NCI-H2171 treated with DMSO at 0.1 percent for 48 hours (cell line): ENCODE results near the gene ADSS1.
"Not testable (repeated sequence)": the region's sequence is repeated elsewhere in the genome, so short reads cannot be mapped to it uniquely, and the experiment has no call there.

Experiments
- DNase-seq: peaks from one replicate; lab custom pipeline; 2025; lab: John Stamatoyannopoulos, UW

Gene ADSS1

DNA sequence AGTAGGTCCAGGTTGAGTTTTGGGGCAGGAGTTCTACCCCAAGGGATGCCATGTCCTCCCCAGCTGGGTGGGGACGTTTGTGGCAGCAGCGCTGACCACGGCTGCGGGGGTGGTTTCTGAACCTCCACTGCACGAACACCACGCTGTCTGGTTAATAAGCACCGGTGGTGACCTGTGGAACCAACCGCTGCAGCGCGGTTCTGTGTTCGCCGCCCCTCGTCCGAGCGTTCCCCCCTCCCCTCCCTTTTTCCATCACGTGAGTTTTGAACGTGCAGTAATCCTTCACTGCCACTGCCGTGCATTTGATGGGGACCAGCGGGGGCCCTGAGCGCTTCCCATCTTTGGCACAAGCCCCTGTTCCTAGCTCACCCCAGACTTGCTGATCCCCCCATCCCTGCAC is 6.4 kb upstream of the ADSS1 start:
- DNase-seq, result no peak

DNA sequence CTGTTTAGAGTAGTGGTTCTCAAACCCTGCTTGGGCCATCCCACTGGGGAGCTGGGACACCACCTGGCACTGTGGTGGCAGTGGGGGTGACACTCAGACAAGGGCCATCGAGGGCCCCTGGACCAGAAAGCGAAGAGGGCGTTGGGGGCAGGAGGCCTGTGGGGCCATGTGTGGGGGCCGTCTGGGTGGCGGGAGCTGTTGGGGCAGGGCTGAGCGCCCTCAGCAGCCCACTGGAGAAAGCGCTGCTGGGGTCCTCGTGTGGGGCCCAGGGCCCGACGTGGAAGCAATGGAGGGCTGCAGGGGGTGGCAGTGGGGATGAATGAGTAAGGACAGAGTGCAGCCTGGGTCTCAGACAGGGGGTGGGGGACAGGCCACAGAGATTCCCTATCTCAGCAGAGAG is 5.9 kb upstream of the ADSS1 start:
- no peak for DNase-seq

- DNase-seq, result no peak
Measured at GRCh38 chr14:104718871-104719270, 5.2 kb upstream of the ADSS1 start.

DNA sequence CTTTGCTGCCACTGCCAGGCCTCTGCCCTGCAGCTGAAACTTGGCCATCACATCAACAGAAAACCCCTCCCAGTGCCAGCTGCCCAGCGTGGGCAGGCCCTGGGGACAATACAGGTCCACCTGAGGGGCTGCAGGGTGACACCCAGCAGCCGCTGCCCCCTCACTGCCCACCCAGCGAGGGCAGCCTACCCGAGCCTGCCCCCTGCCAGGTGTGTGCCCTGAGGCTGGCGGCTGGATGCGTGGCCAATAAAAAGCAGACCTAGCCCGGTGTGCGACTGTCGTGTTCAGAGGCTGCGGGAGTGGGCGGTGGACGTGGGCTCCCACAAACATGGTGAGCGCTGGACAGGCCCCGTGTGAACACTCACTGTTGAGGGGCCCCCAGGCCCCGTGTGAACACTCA is 4.7 kb upstream of the ADSS1 start:
- DNase-seq, result no peak

- no peak for DNase-seq
Measured at GRCh38 chr14:104721505-104722431, 2.3 kb upstream of the ADSS1 start.

DNA sequence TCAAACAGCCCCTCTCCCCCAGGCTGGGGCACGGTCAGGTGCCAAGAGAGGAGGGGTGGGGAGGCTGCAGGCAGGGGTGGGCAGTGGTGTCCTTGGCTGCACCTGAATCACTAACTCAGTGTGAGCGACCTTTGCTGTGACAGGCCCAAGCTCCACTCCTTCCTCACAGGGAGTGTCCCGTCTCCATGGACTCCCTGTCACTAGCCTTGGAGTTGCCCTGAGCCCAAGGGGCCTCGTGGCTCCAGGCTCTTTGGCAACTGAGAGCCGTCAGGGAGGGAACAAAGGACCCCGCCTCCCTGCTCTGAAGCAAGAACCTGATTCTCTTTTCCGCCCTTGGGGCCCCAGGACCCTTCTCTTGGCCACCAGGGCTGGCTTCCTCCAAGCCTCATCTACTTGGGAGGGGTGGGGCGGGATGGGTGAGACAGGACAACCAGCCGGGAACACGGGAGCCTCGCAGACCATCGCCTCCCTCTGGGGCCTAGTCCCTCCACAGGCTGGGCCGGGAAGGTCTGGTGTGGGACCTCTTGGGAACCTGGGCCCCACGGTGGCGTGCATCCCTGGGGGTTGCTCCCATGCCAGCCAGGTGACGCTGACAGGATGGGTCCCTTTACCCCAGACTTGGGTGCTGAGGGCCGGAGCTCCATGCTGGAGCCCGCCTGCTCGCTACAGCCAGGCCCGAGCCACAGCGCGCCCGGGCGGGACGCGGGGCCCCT is 935 bp upstream of the ADSS1 start:
- DNase-seq, result no peak

DNA sequence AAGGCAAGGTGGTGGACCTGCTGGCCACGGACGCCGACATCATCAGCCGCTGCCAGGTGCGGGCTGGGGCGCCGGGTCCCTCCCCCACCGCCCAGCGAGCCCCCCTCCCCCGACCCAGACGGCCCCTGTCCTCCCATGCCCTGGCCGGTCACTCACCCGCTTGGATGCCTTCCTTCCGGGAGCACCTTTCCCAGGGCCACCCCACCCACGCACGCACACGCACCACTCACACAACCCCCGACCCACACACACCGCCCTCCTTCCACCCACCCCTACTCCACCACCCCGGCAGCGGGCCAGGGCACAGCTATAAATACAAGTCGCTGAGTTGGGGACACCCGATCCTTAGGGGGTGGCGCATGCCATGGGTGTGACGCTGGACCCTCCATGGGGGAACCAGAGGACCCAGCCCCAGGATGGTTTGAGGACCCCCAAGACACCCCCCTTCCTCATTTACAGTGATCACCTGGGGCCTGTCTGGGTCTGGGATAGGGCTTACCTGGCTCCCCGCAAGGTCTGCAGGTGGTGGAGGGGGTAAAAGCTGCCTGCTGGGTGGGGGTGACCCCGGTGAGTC is 465 bp downstream of the ADSS1 start:
- DNase-seq, result no peak

GRCh38 chr14:104724981-104725771 is 1.1 kb downstream of the ADSS1 start:
- no peak for DNase-seq

DNA sequence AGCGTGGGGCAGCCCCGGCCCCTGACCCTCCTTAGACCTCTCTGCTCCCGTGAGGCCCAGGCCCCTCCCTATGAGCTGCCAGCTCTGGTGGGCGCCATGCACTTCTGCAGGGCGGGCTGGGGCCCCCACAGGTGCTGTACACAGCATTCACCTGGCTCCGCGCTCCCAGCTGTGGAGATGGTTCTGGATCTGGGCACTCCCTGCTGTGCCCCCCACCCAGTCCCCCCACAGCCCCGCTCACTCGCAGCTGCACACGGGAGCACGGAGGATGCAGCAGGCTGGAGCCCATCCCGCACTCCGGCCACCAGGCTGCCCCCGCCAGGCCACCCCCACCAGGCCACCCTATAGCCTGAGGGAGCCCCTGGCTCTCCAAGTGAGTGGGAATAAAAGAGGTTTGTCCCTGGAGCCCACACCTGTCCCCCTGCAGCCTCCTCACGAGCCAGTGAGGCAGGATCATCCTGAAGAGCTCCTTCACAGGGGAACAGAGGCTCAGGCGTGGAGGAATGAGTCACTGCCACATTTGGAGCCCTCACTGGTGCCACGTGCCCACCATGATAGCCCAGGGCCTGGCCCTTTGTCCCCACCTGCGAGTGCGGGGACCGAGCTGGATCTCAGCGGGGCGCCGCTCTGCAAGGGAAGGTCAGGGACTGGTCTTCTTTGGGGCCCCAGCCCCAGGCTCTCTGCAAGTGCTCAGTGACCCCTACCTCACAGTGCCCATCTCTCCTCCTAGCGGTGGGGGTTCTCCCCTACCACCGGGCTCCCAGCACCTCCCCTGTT is 1.9 kb downstream of the ADSS1 start:
- no peak for DNase-seq

DNA sequence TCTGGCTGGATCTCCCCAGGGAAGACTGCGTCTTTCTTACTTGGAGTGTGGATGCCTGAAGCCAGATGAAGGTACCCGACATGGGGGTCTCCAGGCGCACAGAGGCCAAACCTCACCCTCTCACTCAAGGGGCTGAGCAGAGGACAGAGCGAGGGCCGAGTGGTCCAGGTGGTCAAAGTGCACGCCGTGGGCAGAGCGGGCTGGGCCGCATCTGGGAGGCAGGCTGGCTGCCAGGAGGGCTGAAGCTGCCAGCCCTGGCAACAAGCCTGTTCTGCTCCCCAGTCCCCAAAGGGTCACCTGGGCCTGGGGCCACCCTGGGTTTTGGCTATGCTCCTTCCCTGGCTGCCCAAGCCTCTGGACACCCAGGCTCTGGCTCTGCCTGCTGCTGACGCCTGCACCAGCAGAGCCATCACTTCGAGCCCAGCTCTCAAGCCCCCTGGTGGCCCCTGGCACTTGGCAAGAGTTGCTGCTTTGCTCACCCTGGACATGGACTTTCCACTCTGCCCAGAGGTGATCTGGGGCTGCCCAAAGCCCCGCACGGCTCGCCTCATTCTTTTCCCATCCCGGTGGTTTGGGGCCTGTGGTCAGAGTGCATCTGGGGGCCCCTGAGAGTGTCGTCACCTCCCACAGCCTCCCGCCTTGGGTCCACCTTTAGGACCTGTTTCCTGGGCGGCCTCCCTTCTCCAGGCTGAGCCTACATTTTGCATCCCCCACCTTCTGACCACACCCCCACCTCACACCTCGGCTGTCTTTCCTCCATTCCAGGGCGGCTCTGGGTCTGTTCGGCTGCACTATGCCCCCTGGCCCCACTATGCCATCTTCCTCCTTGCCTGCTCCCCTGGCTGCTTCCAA is 2.8 kb downstream of the ADSS1 start:
- no peak for DNase-seq

- DNase-seq, result no peak
Measured at GRCh38 chr14:104728631-104729030, 4.6 kb downstream of the ADSS1 start.

GRCh38 chr14:104729176-104729834 is 5.3 kb downstream of the ADSS1 start:
- not testable (repeated sequence) for DNase-seq

DNA sequence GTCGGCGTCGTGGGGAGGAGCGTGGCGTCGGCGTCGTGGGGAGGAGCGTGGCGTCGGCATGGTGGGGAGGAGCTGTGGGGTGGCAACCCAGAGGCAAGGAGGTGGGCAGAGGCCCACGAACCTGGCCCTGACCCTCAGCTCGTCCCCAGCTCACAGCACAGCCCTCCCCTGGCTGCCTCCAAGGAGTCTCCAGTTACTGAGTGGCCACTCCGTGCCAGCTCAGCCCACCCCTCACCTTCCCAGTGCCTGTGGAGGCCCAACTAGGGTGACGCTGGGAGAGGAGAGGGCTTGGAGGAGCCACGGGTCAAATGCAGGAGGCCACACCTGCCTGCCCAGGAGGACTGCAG is 5.8 kb downstream of the ADSS1 start:
- no peak for DNase-seq

DNA sequence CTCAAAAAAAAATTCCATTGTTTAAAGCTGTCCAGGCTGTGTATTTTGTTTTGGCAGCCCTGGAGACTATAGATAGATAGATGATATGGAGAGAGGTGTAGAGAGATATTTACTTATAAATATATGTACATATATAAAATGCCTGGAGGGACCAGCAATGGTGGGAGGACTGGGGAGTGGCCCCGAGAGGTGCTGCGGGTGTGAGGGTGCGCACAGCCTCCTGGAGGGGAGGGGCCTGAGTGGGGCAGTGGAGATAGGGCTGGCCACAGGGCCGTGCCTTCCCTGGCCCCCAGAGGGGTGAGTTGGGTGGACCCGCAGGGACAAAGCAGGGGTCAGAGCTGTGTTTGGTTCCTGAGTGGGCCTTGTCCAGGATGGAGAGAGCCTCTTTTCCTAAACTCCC is 6.5 kb downstream of the ADSS1 start:
- no peak for DNase-seq

DNA sequence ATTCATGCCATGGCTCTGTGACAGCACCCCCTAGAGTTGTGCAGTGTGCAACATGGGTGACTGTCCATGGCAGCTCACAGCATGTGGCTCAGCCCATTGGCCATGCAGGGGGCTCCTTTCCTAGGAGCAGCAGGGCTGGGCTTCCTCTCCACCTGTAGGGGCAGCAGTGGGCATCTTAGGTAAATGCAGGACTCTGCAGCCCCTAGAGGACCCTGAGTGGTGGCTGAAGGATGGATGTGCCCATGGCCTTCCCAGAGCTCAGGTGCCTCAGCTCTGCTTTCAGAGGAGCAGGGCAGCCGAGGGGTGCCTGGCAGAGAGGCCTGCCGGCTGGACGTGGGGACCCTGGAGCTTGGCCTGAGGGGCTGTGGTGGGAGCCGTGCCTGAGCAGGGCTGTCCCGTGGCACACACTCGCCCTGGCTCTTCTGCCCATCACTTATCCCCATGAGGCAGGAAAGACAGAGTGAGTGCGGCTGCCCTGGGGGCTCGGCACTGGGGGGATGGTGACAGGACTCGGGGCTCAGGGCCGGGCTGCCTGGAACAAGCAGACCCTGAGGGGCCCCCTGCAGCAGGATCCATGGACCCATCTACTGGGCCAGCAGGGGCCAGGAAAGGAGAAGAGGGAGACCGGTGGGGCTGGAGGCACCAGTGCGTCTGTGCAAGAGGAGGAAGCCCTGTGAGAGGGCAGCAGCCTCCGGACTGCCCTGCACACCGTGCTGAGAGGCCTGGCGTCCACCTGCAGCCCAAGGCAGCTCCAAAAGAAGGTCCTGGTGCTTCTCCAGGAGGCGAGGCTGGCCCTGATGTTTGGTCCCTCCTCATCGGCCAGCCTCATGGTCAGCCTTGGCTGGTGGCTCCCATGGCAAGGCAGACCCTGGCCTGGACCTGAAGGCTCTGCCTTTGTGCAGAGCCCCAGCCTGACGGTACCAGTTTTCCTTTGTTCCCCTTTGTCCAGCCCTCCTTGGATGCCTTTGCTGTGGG is 7.6 kb downstream of the ADSS1 start:
- DNase-seq, result peak; percentile 11

GRCh38 chr14:104732355-104732804 is 8.4 kb downstream of the ADSS1 start:
- DNase-seq, result no peak

- DNase-seq, result no peak
Measured at GRCh38 chr14:104732931-104733681, 9.1 kb downstream of the ADSS1 start.

DNA sequence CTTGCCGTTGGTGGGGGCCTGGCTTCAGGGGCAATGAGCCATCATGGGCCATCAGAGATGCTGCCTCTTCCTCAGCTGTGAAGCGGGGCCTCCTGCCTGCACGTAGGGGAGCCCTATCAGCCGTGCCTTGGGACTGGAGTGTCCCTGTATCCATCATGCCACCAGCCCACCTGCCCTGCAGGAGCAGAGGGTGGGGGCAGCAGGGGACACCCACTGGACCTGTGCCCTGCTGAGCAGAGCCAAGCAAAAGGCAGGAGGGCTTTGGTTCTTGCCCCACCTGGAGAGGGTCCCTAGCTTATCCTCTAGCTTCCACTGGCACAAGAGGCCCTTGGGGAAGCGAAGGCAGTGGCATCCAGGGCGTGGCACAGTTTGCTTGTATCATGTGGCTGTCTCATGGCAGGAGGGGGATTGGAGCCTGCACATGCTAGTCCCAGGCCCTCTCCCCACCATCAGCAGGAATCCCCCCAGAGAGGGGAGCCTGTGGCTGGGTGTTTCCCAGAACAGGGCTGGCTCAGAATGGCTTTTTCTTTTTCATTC is 10.1 kb downstream of the ADSS1 start:
- no peak for DNase-seq
